Measurements from ENCODE around the gene AHR.
A peak's percentile ranks its signal among the peaks of the same experiment; 100 is the strongest.

The AHR gene

DNA sequence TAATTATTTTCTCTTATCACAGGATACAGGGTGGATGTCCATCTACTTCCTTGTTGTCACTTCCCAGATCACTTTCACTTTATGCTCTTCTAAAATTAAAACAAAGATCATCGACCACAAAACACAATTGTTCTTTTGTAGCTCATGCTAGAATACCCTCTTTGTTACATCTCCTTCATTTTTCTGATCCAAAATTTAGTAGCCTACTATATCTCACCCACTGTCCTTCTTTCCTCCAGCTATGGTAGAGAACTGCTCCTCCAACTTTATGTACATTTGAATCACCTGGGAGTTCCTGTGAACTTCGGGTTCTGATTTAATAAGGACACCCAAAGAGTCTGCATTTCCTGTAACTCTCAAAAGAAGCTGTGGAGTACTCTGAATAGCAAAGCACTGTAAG, 1.2 kb upstream of the AHR start:
- H3K4me2 ChIP-seq, result peak overlapping the region; percentile 91; the same call in 1 of the 2 replicates
- H3K79me2 ChIP-seq (ENCODE audit: insufficient read depth, low read depth), result peaks cover 32% of the 10 kb centered on the region
- no peaks in the 10 kb centered on the region for H4K20me1 ChIP-seq (ENCODE audit: insufficient read depth)
- H3K9ac ChIP-seq, result no peak overlapping the region
- TF ChIP-seq, protein P1, sequence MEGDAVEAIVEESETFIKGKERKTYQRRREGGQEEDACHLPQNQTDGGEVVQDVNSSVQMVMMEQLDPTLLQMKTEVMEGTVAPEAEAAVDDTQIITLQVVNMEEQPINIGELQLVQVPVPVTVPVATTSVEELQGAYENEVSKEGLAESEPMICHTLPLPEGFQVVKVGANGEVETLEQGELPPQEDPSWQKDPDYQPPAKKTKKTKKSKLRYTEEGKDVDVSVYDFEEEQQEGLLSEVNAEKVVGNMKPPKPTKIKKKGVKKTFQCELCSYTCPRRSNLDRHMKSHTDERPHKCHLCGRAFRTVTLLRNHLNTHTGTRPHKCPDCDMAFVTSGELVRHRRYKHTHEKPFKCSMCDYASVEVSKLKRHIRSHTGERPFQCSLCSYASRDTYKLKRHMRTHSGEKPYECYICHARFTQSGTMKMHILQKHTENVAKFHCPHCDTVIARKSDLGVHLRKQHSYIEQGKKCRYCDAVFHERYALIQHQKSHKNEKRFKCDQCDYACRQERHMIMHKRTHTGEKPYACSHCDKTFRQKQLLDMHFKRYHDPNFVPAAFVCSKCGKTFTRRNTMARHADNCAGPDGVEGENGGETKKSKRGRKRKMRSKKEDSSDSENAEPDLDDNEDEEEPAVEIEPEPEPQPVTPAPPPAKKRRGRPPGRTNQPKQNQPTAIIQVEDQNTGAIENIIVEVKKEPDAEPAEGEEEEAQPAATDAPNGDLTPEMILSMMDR (conservative IDR thresholded peaks at IDR 0.05; ENCODE audit: low read depth, low read length), result no peak
- peak overlapping the region; percentile 98; the same call in 1 of the 2 replicates for H2AFZ ChIP-seq (ENCODE audit: low read depth)
- H3K4me1 ChIP-seq (ENCODE audit: low read depth, poor library complexity, severe bottlenecking), result peaks cover 25% of the 10 kb centered on the region
- no peak overlapping the region for H3K4me3 ChIP-seq (IDR thresholded peaks at IDR 0.05; ENCODE audit: insufficient read depth, low read depth, low read length)
- no peaks in the 10 kb centered on the region for H3K36me3 ChIP-seq (ENCODE audit: insufficient read depth)
- H3K27me3 ChIP-seq (ENCODE audit: insufficient read depth, low read depth), result no peaks in the 10 kb centered on the region
- H3K27ac ChIP-seq, result no peak overlapping the region

DNA sequence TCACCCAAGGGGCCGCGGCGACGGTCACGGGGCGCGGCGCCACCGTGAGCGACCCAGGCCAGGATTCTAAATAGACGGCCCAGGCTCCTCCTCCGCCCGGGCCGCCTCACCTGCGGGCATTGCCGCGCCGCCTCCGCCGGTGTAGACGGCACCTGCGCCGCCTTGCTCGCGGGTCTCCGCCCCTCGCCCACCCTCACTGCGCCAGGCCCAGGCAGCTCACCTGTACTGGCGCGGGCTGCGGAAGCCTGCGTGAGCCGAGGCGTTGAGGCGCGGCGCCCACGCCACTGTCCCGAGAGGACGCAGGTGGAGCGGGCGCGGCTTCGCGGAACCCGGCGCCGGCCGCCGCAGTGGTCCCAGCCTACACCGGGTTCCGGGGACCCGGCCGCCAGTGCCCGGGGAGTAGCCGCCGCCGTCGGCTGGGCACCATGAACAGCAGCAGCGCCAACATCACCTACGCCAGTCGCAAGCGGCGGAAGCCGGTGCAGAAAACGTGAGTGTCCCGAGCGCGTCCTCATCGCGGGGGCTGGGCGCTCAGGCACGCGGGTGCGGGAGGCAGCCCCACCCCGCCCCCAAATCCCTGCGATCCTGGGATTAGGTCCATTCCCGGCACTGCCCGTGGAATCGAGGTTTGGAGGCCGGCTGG, 509 bp downstream of the AHR start:
- Histone ChIP-seq H2AFZ (ENCODE audit: low read depth) (peak overlapping the region; percentile 59), H3K4me1 (ENCODE audit: low read depth, poor library complexity, severe bottlenecking) (peaks cover 27% of the 10 kb centered on the region), H3K9ac (peak overlapping the region; percentile 68), H3K27ac (peak overlapping the region; percentile 68), H3K79me2 (ENCODE audit: insufficient read depth, low read depth) (peaks cover 49% of the 10 kb centered on the region), H4K20me1 (ENCODE audit: insufficient read depth) (no peaks in the 10 kb centered on the region), H3K27me3 (ENCODE audit: insufficient read depth, low read depth) (no peaks in the 10 kb centered on the region), H3K4me3 (IDR thresholded peaks at IDR 0.05; ENCODE audit: insufficient read depth, low read depth, low read length) (no peak overlapping the region), H3K36me3 (ENCODE audit: insufficient read depth) (no peaks in the 10 kb centered on the region), H3K4me2 (peak overlapping the region; percentile 82)
- TF ChIP-seq, protein P1 (conservative IDR thresholded peaks at IDR 0.05; ENCODE audit: low read depth, low read length), result no peak

DNA sequence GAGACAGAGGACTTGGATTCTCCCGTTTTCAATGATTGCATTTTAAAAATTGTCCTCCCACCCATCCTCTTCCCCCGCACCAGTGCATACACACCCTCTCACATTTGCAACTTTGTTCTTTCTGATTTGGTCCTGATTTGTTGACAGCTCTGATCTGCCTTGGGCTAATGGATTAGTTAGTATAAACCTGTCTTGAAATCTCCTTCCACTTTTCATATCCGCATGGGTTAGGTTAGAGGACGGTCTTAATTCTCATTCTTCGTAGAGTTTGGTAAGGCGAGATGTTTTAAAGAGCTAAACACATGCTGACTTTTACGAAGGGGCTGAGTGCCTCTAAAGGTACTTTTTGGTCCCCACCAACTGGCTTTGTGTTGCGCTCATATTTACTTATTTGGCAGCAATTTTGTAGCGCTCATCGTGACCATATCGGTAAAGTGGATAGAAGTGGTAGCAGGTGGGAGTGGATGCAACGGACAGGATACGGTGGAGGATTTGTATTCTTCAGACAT, 1.1 kb downstream of the AHR start:
- peaks cover 54% of the 10 kb centered on the region for H3K79me2 ChIP-seq (ENCODE audit: insufficient read depth, low read depth)
- H3K36me3 ChIP-seq (ENCODE audit: insufficient read depth), result no peaks in the 10 kb centered on the region
- peak overlapping the region; percentile 68 for H3K27ac ChIP-seq
- H2AFZ ChIP-seq (ENCODE audit: low read depth), result peak overlapping the region; percentile 59
- peaks cover 27% of the 10 kb centered on the region for H3K4me1 ChIP-seq (ENCODE audit: low read depth, poor library complexity, severe bottlenecking)
- H3K4me2 ChIP-seq, result peak overlapping the region; percentile 82
- no peak overlapping the region for H3K4me3 ChIP-seq (IDR thresholded peaks at IDR 0.05; ENCODE audit: insufficient read depth, low read depth, low read length)
- peak overlapping the region; percentile 68 for H3K9ac ChIP-seq
- H3K27me3 ChIP-seq (ENCODE audit: insufficient read depth, low read depth), result no peaks in the 10 kb centered on the region
- H4K20me1 ChIP-seq (ENCODE audit: insufficient read depth), result no peaks in the 10 kb centered on the region
- TF ChIP-seq, protein P1 (conservative IDR thresholded peaks at IDR 0.05; ENCODE audit: low read depth, low read length), result no peak; the same call in 1 of the 2 replicates

DNA sequence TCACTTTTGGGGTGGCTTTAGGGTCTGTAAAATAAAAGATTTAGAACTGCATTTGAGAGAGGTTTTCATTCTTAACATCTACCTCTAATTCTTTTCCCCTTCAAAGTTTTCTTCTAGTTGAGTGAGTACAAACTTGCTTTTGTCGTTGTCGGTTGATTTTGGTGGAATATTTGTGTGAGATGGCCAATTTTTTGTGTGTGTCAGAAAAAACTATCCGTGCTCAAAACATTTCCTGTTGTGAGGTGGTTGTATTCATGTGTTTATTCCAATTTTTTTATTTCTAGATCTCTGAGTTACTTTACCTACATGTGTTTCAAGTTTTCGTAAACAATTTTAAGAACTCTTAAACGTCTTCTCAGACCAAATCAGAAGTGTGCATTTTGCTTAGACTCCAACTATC, 1.6 kb downstream of the AHR start:
- H3K4me1 ChIP-seq (ENCODE audit: low read depth, poor library complexity, severe bottlenecking), result peaks cover 31% of the 10 kb centered on the region
- no peak overlapping the region for H3K4me3 ChIP-seq (IDR thresholded peaks at IDR 0.05; ENCODE audit: insufficient read depth, low read depth, low read length)
- peak overlapping the region; percentile 68; the same call in 1 of the 2 replicates for H3K9ac ChIP-seq
- H2AFZ ChIP-seq (ENCODE audit: low read depth), result peak overlapping the region; percentile 59
- TF ChIP-seq, protein P1 (conservative IDR thresholded peaks at IDR 0.05; ENCODE audit: low read depth, low read length), result no peak
- no peaks in the 10 kb centered on the region for H4K20me1 ChIP-seq (ENCODE audit: insufficient read depth)
- peaks cover 59% of the 10 kb centered on the region for H3K79me2 ChIP-seq (ENCODE audit: insufficient read depth, low read depth)
- H3K27ac ChIP-seq, result peak overlapping the region; percentile 68
- no peaks in the 10 kb centered on the region for H3K27me3 ChIP-seq (ENCODE audit: insufficient read depth, low read depth)
- no peaks in the 10 kb centered on the region for H3K36me3 ChIP-seq (ENCODE audit: insufficient read depth)
- H3K4me2 ChIP-seq, result peak overlapping the region; percentile 82

Data from KMS-11 (cell line).